HEK293 (cell line): Measurements from ENCODE around the gene IL12B.
"Not testable (repeated sequence)": the region's sequence is repeated elsewhere in the genome, so short reads cannot be mapped to it uniquely, and the experiment has no call there.

Experiments
- CTCF ChIP-seq: fragments of 450-650 bp; formaldehyde crosslinking; IDR thresholded peaks from 2 replicates; pipeline ENCODE4 v1.5.1; 2016; ENCODE audit warnings: missing biosample characterization, missing genetic modification characterization
- ZNF211 ChIP-seq: fragments of 450-650 bp; formaldehyde crosslinking; IDR thresholded peaks from 2 replicates; pipeline ENCODE4 v1.5.1; 2016; ENCODE audit warnings: low read depth, missing biosample characterization, missing genetic modification characterization
- ZNF561 ChIP-seq: fragments of 450-650 bp; IDR thresholded peaks from 2 replicates; pipeline ENCODE4 v1.5.1; 2018; ENCODE audit warnings: missing biosample characterization, missing genetic modification characterization, borderline replicate concordance
- ZNF623 ChIP-seq: fragments of 450-650 bp; formaldehyde crosslinking; IDR thresholded peaks from 2 replicates; pipeline ENCODE4 v1.5.1; 2016; ENCODE audit warnings: missing biosample characterization, missing genetic modification characterization
- ZNF830 ChIP-seq: fragments of 450-650 bp; IDR thresholded peaks from 2 replicates; pipeline ENCODE4 v1.5.0; 2018; ENCODE audit warnings: missing biosample characterization, missing genetic modification characterization, low read depth, mild to moderate bottlenecking, moderate library complexity

DNA sequence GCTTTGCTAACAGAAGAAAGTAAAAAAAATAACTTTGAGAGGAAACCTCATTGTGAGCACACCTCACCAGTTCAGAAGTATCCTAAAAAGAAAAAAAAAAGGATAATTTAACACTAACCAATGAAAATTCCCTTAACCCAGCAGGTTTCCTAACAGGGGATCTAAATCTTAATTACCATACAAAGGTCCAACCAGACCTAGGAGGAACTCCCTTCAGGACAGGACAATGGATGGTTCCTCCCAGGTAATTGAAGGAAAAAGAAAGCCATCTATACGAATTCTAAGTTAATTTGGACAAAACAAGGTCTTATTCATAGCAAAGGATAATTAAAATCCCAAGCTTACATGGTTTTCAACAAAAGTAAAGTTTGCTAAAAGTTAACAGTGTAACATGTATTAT is 37.6 kb upstream of the IL12B start:
- not testable (repeated sequence) for TF ChIP-seq CTCF (tag by site-specific recombination); ZNF830; ZNF211 (tag by site-specific recombination); ZNF561 (tag by site-specific recombination); ZNF623 (tag by site-specific recombination)
